GM12801 (cell line): ENCODE measurements around the gene SLC16A11.

Experiments
- CTCF ChIP-seq: IDR thresholded peaks from one replicate; pipeline ENCODE4 v1.5.1; 2011; ENCODE audit warnings: control low read depth; ENCODE audit not compliant: insufficient read length; ENCODE audit errors: extremely low read depth

Gene SLC16A11

DNA sequence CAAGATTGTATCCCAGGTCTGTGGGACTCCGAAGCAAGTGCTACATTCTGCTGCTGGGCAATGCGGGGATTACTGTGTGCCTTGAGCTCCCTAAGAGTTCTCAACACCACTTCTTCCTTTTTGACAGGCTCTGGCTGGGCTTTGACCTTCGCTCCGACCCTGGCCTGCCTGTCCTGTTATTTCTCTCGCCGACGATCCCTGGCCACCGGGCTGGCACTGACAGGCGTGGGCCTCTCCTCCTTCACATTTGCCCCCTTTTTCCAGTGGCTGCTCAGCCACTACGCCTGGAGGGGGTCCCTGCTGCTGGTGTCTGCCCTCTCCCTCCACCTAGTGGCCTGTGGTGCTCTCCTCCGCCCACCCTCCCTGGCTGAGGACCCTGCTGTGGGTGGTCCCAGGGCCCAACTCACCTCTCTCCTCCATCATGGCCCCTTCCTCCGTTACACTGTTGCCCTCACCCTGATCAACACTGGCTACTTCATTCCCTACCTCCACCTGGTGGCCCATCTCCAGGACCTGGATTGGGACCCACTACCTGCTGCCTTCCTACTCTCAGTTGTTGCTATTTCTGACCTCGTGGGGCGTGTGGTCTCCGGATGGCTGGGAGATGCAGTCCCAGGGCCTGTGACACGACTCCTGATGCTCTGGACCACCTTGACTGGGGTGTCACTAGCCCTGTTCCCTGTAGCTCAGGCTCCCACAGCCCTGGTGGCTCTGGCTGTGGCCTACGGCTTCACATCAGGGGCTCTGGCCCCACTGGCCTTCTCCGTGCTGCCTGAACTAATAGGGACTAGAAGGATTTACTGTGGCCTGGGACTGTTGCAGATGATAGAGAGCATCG is 5.6 kb downstream of the SLC16A11 start:
- TF ChIP-seq CTCF = no peak

DNA sequence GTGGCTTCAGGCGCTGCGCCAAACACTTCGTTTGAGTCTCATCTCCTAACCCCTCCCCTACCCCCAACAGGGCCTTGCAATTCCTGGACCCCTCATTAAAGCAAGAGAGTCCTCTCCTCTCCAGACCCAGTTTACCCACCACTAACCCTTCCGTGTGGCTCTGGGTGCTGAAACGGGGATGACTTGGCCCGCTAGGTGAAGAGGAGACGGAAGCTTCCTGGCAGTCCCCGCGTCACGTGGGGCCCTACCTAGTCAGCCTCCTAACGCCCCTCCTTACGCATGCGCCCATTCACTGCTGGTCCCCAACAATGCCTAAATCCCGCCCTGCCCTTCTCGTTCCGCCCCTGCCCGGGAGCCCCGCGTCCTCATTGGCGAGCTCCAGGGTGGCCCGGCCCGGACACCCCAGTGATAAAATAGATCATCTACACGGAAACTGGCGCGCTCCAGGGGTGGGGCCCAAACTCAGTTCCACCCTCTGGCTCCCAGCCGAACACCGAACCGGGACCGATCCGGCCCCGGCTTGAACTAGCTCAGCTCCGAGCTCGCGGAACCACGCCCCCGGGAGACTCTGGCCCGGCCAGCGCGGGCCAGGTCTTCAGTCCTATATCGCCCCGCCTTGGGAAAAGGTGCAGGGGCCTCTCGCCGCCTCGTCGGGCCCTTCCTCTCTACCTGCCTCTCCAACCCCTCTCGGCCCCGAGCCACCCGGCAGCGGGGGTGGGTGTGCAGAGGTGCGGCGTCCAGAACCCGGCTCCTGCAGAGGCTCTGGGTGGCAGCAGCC is 8.1 kb downstream of the SLC16A11 start, which contains the start of gene SLC16A13:
Gene SLC16A13 (plus strand): TSS at position 425 of the 778 bp plus-strand sequence. CDS start 368 bp downstream, outside the sequence.
- no peak for TF ChIP-seq CTCF

DNA sequence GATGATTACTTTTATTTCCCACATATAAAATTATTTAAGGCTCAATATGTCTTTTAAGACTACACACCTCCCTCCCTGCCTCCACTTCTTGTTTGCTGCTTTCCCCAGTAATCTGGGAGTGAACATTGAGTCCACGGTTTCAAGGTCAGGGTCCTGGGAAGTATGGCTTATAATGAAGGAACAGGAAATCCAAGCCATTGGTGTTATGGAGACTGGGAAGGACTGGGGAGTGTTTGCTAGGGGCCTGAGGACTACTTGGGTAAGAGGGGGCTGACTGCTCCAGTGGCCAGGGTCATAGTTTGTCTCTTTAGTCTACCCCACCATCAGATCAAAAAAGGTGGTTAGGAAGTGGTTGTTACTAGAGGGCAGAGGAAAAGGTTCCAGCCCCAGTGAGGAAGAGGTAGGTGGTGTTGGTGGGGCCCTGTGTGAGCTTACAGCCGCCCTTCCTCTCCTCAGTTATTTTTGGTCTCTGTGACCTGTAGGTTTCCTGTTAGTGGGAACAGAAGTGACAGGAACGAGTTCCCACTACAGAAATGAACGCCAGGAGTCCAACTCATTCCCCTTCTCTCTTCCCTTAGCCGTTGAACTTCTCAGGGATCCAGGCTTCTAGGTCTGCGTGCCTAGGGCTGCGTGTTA is 8.8 kb downstream of the SLC16A11 start:
- TF ChIP-seq CTCF = no peak

DNA sequence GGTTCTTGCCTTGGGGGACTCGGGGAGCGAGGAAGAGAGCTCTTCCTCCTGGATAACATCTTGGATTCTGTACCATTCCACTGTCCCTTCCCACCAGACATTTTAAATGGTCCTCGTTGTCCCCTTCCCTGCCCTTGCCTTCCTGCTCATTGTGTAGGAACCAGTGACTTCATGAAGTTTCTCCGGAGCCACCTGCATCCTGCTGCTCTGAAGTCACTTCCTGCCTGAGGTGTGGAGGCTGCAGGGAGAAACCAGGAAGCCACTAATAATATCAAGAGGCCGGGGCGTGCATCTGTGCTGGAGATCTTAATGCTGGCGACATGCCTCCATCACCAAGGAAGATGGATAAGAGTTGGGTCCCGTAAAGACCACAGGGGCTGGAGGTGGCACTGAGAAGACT is 14.2 kb downstream of the SLC16A11 start:
- no peak for TF ChIP-seq CTCF

DNA sequence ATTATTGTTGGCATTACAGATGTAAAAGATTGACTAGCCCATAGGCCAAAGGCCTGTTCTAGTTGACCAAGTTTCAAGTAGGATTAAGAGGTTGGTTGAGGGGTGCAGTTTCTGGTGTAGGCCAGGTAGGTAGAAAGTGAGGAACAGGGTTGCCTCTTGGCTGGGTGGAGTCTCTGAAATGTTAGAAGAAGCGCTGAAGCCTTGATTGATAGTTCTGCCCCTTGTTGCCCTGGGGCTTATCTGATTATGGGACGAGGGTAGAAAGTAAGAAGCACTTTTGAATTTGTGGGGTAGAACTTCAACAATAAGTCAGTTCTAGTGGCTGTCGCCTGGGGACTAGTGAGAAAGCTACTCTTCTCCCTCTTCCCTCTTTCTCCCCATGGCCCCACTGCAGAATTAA is 14.8 kb downstream of the SLC16A11 start:
- no peak for TF ChIP-seq CTCF

DNA sequence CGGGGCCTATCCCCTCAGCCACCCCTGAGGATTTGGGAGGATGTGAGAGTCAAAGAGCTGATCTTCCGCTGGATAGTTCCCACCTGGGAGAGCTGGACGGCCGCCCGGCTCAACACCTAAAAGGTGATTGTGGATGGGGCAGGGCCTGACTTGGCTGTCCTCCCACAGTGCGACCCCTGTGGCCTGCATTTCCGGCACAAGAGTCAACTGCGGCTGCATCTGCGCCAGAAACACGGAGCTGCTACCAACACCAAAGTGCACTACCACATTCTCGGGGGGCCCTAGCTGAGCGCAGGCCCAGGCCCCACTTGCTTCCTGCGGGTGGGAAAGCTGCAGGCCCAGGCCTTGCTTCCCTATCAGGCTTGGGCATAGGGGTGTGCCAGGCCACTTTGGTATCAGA is 16.6 kb downstream of the SLC16A11 start:
- TF ChIP-seq CTCF = no peak

GRCh38 chr17:7026471-7027115 is 17.3 kb downstream of the SLC16A11 start:
- TF ChIP-seq CTCF = no peak
